Daoy (cell line): ENCODE measurements around the gene PUSL1. TPM values are rescaled to one million over a fixed set of nuclear protein-coding genes. Genes with fewer than 3 reads are reported as not detected.

ENCODE experiments used
- DNase-seq: peaks from one replicate; pipeline ENCODE4 v3.0.0-alpha.2; 2015; ENCODE audit warnings: low read depth
- total RNA-seq: library from RNA; depleted of rRNA; stranded (reverse); fragments of >200 nt; shearing (Covaris generic); gene quantifications from 2 replicates; pipeline ENCODE4 v1.2.3, GENCODE V29; 2014; rRNA removed

The PUSL1 gene
- total RNA-seq, 1 experiment from 2014 or later, result 39.8 TPM

DNA sequence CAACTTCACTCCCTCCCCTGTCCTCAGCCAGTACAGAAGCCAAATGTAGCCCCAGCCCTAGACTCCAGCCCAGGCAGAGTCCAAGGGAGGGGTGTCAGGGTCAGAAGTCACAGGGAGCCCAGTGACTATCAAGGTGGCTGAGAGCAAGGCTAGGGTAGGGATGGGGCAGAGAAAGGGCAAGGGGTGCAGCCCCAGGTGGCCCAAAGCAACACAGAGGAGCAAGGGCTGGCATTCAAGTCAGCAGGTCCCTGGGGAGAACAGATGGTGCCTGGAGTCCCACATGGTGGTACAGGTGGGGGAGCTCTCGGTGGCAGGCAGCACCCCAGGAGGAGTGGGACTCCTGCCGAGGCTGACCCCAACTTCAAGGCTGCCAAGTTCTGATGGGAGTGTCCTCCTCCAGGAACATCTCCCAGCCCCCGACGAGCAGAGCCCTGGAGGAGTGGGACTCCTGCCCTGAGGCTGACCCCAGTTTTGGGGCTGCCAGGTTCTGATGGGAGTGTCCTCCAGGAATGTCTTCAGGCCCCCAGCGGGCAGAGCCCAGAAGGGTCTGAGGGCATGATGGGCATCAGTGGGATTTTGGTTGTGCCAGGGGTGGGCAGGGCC is 44.5 kb downstream of the PUSL1 start:
- DNase-seq, result no peak

DNA sequence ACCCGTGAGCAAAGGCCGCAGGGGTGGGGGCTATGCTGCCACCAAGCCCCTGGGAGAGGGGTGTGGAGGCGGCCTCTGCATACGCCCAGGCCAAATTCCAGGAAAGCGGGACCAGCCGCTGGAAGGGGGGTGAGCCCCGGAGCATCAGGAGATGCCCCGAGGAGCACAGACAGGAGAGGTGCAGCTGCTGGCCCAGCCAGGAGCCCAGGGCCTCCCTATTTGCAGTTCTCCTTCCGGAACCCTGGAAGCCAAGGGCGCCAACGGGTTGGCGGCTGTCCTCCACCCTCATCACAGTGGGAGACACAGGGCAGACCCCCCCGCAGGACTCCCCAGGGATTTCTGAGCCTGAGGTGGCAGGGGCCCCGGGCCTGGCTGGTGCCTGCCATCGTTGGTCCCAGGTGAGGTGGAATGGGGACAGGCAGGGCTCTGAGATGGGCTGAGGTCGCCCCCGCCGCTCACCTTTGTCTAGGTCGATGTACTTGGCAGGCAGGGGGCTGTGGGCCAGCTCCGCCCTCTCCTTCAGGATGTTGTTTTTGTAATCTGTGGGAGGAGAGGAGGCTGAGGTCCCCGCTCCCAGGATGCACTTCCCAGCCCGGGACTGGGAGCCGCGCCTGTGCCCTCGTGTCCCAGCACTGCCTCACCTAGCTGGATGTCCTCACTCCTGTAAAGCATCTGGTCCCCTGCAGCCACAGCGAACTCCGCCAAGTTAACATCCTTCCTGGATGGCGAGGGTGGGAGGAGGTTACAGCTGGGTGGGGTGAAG is 45.2 kb downstream of the PUSL1 start:
- no peak for DNase-seq

DNA sequence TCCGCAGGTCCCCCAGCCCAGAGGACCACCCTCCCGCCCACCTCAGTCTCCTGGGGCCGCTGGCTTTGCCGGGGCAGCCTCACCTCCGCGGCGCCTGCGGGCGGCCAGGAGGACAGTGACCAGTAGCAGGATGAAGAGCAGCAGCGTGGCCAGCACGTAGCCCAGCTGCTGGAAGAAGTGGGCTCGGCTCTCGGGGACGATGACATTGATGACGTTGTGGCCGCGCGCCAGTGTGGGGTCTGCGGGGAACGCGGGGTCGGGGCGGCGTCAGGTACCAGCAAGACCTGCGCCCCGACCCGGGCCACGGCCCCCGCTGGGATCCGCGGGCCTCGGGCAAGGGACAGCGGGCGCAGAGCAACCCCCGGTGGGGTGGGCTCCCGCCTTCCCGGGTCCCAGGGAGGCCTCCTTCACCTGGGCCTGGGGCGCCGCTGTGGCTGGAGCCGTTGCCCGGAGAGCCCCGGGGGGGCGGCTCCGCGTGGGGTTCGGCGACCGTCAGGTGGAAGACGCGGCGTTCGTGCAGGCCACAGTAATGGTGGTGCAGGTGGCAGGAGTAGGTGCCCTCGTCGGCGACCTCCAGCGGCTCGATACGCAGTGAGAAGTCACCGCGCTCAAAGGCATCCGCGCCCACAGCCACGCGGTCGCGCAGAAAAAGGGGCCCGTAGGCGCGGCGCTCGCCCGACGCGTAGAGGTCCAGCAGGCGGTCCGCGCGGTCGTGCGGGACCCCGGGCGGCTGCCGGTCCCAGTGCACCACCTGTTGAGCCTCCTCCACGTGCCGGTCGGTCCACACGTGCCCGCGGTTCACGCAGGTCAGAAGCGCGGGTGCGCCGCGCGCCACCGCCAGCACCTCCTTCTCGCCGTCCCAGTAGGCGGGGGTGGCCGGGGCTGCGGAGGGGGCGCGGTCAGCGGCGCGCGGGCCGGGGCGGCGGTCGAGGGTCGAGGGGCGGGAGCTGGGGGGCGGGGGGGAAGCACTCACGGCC is 46.2 kb downstream of the PUSL1 start:
- DNase-seq, result no peak

DNA sequence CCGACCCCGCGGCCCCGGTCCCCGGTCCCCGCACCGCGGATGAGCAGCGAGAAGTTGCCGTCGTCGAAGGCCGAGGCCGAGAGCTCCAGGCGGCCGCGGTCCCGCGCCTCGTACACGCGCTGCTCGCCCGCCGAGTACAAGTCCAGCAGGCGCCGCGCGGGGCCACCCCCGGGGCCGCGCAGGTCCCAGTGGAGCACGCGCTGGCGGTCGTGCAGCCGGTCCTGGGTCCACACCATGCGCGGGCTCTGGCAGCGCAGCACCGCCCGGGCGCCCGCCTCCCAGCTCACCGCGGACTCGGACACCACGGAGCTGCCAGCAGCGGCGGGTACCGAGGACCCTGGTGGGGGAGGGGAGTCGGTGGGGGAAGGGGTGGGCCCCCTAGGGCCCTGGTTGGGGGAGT is 47.0 kb downstream of the PUSL1 start:
- DNase-seq, result no peak

DNA sequence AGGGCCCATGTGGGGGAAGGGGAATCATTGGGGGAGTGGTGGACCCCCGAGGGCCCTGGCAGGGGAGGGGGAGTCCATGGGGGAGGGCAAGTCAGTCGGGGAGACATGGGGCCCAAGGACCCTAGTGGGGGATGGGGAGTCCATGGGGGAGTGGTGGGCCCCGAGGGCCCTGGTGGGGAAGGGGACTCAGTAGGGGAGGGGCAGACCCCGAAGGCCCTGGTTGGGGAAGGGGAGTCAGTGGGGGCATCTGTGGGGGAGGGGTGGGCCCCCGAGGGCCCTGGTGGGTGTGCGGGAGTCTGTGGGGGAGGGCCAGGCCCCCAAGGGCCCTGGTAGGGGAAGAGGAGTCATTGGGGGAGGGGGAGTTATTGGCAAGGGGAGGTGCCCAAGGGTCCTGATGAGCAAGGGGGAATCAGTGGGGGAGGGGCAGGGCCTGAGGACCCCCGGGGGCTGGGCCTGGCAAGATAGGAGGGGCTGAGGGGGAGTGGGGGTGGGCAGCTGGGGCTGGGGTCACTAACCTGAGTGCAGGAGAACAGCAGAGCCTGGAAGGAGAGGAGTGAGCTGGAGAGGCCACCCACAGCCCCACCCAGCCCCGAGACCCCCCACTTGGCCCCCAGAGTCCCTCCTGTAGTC is 47.9 kb downstream of the PUSL1 start:
- no peak for DNase-seq

DNA sequence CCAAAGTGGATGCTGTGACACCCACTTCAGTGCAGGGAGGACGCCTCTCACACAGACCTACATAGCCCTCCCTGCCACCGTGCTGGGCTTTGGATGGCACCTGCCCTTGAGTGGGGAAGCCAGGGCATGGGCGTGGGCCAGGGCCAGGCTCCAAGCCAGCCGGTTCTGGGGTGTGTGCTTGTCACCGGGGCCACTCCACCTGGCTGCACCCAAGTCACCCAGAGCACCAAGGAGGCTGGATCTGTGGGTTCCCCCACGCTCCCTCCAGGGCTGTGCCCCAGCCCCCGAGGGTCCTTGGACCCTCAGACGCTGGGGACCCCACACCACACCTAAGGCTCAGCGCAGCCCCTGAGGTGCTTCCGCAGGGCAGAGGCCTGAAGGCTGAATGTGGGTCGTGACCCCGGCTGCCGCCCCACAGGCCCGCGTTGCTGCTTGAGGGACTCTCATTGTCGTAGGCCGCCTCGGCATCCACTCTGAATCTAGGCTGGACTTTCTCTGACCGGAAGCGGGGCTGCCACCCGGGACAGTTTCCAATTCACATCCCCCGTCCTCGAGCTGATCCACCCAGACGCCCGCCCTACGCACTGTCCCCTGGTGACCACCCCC is 48.5 kb downstream of the PUSL1 start:
- DNase-seq, result no peak

DNA sequence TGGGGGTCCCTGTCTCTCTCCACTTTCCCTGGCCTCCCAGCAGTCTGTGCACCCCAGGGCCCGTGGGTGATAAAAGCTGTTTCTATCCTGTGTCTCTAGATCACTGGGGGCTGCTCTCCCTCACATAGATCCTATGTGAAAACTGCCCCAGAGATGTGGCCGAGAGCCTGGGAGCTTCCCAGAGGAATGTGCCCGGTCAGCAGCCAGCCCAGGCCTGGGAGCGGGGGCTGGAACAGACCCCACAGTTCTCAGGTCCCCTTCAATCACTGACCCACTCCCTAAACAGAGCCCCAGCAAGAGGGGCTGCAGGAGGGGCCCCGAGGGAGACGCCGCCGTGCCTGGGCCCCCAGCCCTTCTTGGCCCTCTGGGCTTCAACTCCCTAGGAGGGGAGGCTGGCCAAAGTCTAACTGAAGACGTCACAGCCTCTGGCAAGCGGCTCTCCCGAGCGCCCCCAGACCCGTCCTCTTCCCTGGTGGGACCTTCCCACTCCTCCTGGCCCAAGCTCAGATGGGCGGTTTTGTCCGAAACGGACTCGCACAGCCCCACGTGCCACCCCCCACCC is 49.6 kb downstream of the PUSL1 start:
- DNase-seq, result no peak

DNA sequence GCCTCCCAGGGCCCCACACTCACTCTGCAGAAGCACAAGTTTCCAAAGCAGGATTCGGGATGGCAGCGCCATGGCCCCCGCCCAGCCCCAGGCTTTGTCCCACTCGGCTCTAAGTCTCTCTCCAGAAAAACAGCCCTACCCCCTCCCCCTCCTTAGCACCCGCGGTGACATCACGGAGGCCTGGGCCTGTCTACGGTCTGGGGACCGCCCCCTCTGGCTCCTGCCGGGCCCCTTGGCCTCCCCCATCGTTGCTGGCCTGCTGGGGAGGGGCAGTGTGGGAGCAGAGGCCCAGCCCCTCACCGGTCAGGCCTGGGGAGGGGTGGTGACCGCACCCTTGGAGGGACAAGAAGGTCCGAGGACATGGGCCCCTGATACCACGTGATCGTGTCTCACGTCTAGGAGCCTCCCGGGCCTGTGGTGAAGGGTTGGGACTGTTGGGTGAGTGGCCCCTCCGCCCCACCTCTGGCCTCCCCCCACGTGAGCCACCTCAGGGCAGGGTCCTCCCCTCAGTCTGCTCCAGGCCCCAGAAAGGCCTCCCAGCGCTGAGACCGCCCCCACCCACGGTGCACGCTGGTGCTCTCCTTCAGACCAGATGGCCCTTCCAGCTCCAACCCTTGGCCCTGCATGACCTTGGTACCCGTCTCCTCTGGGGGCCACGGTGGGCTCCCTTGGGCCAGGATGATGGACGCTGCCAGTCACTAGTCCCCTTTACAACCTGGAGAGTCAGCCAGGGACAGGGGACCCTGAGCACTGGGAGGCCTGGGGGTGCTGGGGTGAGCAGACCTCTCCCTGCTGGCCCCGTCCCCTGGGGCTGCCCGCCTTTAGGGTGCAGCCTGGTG is 50.3 kb downstream of the PUSL1 start, which contains the start of gene MXRA8:
TSS of gene MXRA8 (minus strand) at position 123 of the 839 bp plus-strand sequence. CDS start at position 72, 51 bp downstream.
- no peak for DNase-seq

DNA sequence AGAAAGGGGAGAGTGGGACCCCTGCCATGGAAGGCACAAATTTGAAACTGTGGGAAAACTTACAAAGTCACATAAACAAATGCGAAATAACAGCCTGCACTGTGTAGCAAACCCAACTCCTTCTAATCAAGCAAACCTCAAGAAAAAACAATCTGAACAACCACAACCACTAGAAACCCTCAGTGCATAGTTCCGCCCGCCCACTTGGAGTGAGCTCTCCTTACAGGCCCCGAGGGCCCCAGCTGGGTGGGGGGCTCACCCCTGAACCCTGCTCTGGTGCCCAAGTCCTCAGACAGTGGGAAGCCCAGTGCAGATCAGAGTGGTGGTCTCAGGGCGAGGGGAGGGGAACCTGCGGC is 50.9 kb downstream of the PUSL1 start:
- peak; percentile 64 for DNase-seq

DNA sequence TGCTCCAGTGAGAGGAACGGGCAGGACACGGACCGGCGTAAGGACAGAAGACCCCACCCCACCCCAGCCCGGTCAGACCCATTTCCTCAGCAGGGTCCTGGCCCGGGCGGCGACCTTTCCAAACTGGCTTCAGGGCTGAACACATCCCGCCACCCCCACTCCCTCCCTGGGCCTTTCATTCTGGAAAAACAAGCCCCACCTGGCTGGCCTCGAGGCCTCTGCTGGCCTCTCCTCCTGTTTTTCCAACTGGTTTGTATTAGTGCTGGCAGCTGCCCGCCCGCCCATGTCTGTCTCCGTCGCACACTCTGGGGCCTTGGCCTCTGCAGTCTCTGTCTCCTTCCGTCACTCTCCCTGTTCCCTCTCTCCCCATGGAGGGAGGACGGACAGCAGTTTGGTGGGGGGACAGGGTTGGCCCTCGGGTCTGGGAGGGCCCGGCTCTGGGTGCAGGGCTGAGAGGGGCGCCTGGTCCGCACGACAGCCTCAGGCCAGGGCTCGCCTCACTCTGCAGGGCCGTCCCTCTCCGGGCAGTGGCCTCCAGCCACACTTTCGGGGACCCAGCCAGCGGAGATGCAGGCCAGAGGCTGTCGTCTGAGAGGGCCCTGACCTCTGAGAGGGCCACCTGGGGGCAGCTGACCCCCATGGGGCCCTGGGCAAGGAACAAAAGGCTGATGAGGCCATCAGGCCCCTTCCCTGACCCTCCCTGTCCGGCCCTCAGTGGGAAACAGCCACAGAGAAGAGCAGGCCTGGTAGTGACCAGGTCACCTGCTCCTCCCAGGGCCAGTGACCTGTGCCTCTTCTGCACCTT is 51.5 kb downstream of the PUSL1 start:
- DNase-seq, result peak; percentile 69

DNA sequence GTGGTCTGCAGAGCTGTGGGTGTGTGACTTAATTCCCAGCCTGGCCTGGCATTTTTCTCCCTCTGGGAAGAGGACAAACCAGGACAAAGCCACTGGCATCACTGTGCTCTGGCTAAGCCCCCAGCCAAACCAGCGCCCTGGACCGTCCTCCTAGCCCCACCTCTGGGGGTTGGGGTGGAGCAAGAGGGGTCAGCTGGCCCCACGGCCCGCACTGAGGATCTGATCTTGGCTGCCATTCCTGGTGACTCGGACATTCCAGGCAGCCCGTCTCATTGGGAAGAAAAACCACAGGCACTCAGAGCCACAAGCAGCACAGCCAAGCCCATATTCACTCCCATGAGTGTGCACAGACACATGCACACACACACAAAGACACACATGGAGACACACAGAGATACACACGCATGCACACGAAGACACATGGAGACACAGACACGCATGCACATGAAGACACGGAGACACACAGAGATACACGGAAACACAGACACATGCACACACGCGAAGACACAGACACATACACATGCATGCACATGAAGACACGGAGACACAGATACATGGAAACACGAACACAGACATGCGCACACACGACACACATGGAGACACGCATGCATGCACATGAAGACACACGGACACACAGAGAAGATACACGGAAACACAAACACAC is 52.2 kb downstream of the PUSL1 start:
- DNase-seq, result peak; percentile 94

Other genes with a start within 250 kb of the PUSL1 start
- gene RNF223, start 234.3 kb upstream of the PUSL1 start, total RNA-seq, result not detected in 2 replicates
- 14.8 and 19.1 TPM in 2 replicates for gene C1orf159, start 192.5 kb upstream of the PUSL1 start, total RNA-seq
- not detected in 2 replicates for gene TTLL10, start 134.7 kb upstream of the PUSL1 start, total RNA-seq
- gene TNFRSF18, start 102.0 kb upstream of the PUSL1 start, total RNA-seq, result 0.89 and 1.9 TPM in 2 replicates
- not detected in 2 replicates for gene TNFRSF4, start 94.4 kb upstream of the PUSL1 start, total RNA-seq
- gene SDF4, start 76.6 kb upstream of the PUSL1 start, total RNA-seq, result 84.4 and 91.8 TPM in 2 replicates
- gene B3GALT6, start 76.4 kb upstream of the PUSL1 start, total RNA-seq, result 44.5 and 49.1 TPM in 2 replicates
- gene C1QTNF12, start 61.9 kb upstream of the PUSL1 start, total RNA-seq, result 0.36 TPM in 1 of 2 replicates, not detected in the other
- 82.1 and 87.3 TPM in 2 replicates for gene UBE2J2, start 34.7 kb upstream of the PUSL1 start, total RNA-seq
- gene SCNN1D, start 28.2 kb upstream of the PUSL1 start, total RNA-seq, result 0.71 and 0.86 TPM in 2 replicates
- 17.5 and 19.3 TPM in 2 replicates for gene ACAP3, start 667 bp upstream of the PUSL1 start, total RNA-seq
- gene INTS11, start 16.1 kb downstream of the PUSL1 start, total RNA-seq, result 76.5 and 95.7 TPM in 2 replicates
- gene CPTP, start 16.2 kb downstream of the PUSL1 start, total RNA-seq, result 7.0 and 12.9 TPM in 2 replicates
- under 0.01 TPM in 1 of 2 replicates, not detected in the other for gene TAS1R3, start 22.7 kb downstream of the PUSL1 start, total RNA-seq
- 44.4 and 65.5 TPM in 2 replicates for gene DVL1, start 40.8 kb downstream of the PUSL1 start, total RNA-seq
- gene MXRA8, start 50.0 kb downstream of the PUSL1 start, total RNA-seq, result 0.23 TPM in 1 of 2 replicates, not detected in the other
- gene AURKAIP1, start 66.6 kb downstream of the PUSL1 start, total RNA-seq, result 267 and 308 TPM in 2 replicates
- gene CCNL2, start 90.7 kb downstream of the PUSL1 start, total RNA-seq, result 58.8 and 81.7 TPM in 2 replicates
- 303 and 385 TPM in 2 replicates for gene MRPL20, start 98.7 kb downstream of the PUSL1 start, total RNA-seq
- not detected in 2 replicates for gene ANKRD65, start 112.7 kb downstream of the PUSL1 start, total RNA-seq
- gene VWA1, start 127.1 kb downstream of the PUSL1 start, total RNA-seq, result 2.2 and 5.7 TPM in 2 replicates
- gene ATAD3C, start 141.1 kb downstream of the PUSL1 start, total RNA-seq, result 0.06 and 0.29 TPM in 2 replicates
- 46.8 and 47.5 TPM in 2 replicates for gene ATAD3B, start 163.2 kb downstream of the PUSL1 start, total RNA-seq
- 85.1 and 85.4 TPM in 2 replicates for gene ATAD3A, start 203.6 kb downstream of the PUSL1 start, total RNA-seq
- gene TMEM240, start 232.0 kb downstream of the PUSL1 start, total RNA-seq, result 0.11 TPM in 1 of 2 replicates, not detected in the other